HL-60/S4 treated with phorbol 12-myristate 13-acetate at 8.2 ng/mL for 4 days and 3 days (cell line): ENCODE measurements around the gene OR6C4.
"Not testable (repeated sequence)": the region's sequence is repeated elsewhere in the genome, so short reads cannot be mapped to it uniquely, and the experiment has no call there.

Experiments used
- in situ Hi-C: fragments of 300-500 bp; cut with MboI; formaldehyde crosslinking; loops from 2 replicates; pipeline ENCODE4 v1.15.0; 2022; ENCODE audit warnings: low sequenced_read_pairs

Gene OR6C4

GRCh38 chr12:55549302-55549701 is at the start of gene OR6C4:
TSS of gene OR6C4 (plus strand) at chr12:55549602. CDS start at chr12:55551227, 1,625 bp downstream.
- in situ Hi-C loops: no loop called here

GRCh38 chr12:55499810-55500252 is 49.6 kb upstream of the OR6C4 start:
- in situ Hi-C loops: no loop called here

DNA sequence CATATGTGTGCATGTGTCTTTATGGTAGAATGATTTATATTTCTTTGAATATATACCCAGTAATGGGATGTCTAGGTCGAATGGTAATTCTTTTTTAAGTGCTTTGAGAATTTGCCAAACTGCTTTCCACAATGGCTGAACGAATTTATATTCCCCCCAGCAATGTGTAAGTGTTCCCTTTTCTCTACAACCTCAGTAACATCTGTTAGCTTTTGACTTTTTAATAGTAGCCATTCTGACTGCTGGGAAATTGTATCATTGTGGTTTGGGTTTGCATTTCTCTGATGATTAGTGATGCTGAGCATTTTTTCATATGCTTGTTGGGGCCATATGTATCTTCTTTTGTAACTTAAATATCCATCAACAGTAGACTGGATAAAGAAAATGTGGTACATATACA is 47.8 kb upstream of the OR6C4 start:
- in situ Hi-C loops: no loop called here

- in situ Hi-C loops: no loop called here
These were observed 33.7 kb upstream of the OR6C4 start for GRCh38 chr12:55515696-55516095.

- in situ Hi-C loops: no loop called here
These were observed 33.0 kb upstream of the OR6C4 start for GRCh38 chr12:55516391-55516790.

GRCh38 chr12:55548235-55548634 is 1.2 kb upstream of the OR6C4 start:
- in situ Hi-C loops: not testable (repeated sequence)

- in situ Hi-C loops: no loop called here
These were observed 646 bp upstream of the OR6C4 start for GRCh38 chr12:55548756-55549155.

DNA sequence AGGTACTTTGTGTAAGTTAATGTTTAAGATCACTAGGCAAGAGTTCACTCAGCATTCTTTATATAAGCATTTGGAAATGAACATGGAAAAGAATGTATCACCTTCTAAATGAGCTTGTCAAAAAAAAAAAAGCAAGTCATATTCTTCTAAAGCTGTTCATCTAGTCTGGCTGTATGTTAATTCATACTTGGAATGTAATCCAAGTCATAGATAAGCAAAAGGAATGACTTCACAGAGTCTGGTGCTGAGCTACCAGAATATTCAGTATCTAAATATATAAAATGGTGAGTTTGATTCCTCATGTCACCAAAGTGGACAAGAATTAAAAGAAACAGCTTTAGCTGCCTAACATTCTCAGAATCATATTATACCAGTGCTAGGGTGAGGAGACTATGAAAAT is 4.9 kb downstream of the OR6C4 start:
- in situ Hi-C loops: no loop called here

- in situ Hi-C loops: not testable (repeated sequence)
These were observed 20.7 kb downstream of the OR6C4 start for GRCh38 chr12:55570060-55570459.

DNA sequence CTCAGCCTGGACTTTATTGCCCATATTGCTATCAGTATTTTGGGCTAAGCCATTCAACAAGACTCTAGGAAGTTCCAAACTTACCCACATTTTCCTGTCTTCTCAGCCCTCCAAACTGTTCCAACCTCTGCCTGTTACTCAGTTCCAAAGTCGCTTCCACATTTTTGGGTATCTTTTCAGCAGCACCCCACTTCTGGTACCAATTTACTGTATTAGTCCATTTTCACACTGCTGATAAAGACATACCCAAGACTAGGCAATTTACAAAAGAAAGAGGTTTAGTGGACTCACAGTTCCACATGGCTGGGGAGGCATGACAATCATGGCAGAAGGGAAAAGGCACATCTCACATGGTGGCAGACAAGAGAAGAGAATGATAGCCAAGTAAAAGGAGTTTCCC is 21.3 kb downstream of the OR6C4 start:
- in situ Hi-C loops: not testable (repeated sequence)

- in situ Hi-C loops: no loop called here
These were observed 22.8 kb downstream of the OR6C4 start, which contains the start of gene OR2AP1 for GRCh38 chr12:55572168-55572567. TSS of gene OR2AP1 (plus strand) at chr12:55572468. CDS start at chr12:55574415, 1,947 bp downstream.

GRCh38 chr12:55582066-55582465 is 32.7 kb downstream of the OR6C4 start:
- in situ Hi-C loops: no loop called here

DNA sequence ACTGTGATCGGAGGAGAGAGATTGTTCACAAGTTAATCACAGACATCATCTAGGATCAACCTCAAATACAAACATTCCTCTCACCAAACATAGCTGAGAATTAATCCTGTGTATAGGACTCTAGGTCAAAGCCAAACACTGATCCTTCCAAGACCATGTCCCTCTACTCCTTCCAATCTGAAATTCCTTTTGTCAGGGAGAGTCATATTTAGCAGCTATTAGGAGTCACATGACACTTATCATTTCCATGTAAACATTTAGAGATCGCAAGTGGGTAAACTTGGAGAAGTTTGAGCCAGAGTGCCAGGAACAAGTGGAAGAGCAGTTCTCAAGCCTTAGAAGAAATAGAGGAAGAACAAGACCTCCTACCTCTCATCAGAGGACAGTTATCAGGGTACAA is 36.4 kb downstream of the OR6C4 start:
- in situ Hi-C loops: no loop called here

DNA sequence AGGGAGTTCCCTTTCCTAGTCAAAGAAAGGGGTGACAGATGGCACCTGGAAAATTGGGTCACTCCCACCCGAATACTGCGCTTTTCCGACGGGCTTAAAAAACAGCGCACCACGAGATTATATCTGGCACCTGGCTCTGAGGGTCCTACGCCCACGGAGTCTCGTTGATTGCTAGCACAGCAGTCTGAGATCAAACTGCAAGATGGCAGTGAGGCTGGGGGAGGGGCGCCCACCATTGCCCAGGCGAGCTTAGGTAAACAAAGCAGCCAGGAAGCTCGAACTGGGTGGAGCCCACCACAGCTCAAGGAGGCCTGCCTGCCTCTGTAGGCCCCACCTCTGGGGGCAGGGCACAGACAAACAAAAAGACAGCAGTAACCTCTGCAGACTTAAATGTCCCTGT is 40.8 kb downstream of the OR6C4 start:
- in situ Hi-C loops: not testable (repeated sequence)
